ENCODE measurements around the gene IL17D. TPM values are rescaled to one million over a fixed set of nuclear protein-coding genes. Genes with fewer than 3 reads are reported as not detected.
"Not testable (repeated sequence)": the region's sequence is repeated elsewhere in the genome, so short reads cannot be mapped to it uniquely, and the experiment has no call there.

The IL17D gene
- total and polyA plus RNA-seq, 9 donors: 1.7 to 12.6 (median 4.4) TPM

DNA sequence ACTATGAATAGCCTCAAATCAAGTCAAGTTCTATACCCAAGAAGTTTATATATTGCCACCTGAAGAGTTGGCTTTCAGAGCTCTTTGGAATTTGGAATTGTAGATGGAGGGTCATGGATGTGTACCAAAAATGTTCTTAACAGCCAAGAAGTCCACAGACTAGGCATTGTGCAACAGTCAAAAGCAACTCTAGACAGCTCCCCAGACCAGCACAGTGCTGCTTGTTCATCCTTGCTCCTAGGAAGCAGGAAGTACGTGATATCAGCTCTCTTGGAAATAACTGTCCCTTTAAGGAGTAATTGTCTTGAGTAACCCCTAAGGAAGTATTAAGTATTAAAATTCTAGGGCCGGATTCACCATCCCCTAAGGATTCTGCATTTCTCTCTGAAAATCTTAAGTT lies 30.7 kb upstream of the IL17D start:
- DNase-seq: no peak
- H3K27me3 ChIP-seq: no peaks in the 10 kb centered on the region
- no peak overlapping the region for H3K4me3 ChIP-seq
- no peaks in the 10 kb centered on the region for H3K36me3 ChIP-seq
- H3K9me3 ChIP-seq: no peaks in the 10 kb centered on the region
- no peaks in the 10 kb centered on the region for H3K4me1 ChIP-seq (ENCODE audit: insufficient read depth)
- no peak overlapping the region for H3K27ac ChIP-seq
- TF ChIP-seq, protein P1, sequence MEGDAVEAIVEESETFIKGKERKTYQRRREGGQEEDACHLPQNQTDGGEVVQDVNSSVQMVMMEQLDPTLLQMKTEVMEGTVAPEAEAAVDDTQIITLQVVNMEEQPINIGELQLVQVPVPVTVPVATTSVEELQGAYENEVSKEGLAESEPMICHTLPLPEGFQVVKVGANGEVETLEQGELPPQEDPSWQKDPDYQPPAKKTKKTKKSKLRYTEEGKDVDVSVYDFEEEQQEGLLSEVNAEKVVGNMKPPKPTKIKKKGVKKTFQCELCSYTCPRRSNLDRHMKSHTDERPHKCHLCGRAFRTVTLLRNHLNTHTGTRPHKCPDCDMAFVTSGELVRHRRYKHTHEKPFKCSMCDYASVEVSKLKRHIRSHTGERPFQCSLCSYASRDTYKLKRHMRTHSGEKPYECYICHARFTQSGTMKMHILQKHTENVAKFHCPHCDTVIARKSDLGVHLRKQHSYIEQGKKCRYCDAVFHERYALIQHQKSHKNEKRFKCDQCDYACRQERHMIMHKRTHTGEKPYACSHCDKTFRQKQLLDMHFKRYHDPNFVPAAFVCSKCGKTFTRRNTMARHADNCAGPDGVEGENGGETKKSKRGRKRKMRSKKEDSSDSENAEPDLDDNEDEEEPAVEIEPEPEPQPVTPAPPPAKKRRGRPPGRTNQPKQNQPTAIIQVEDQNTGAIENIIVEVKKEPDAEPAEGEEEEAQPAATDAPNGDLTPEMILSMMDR (IDR thresholded peaks at IDR 0.05): no peak
- TF ChIP-seq EP300 (IDR thresholded peaks at IDR 0.05) (no peak), POLR2A (IDR thresholded peaks at IDR 0.05) (no peak)
- intact Hi-C loops (cut with DNase I): no loop called here
- WGBS, 3 donors: 60 to 81% (median 69%) methylated on average over 2 of the region's 2 CpGs

DNA sequence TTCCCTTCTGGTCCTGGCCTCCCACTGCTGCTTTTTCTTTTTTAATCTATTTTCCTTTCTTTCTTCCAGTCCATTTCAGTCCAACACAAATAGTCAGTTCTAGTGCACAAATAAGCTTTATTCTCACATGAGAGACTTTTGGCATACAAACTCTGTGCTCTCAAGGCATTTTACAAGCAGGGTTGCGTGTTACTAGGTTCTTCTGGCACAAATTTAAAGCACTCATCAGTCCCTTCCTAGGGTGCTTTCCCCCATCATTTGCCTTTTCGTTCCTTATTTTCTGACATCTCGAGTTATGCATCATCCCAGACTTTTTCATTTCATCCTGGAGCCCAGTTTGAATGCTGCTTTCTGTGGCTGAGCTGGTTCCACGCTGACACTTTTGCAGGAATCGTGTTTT lies 29.8 kb upstream of the IL17D start:
- TF ChIP-seq POLR2A (IDR thresholded peaks at IDR 0.05) (no peak), EP300 (IDR thresholded peaks at IDR 0.05) (no peak)
- TF ChIP-seq, protein P1 (IDR thresholded peaks at IDR 0.05): no peak
- DNase-seq: no peak
- H3K9me3 ChIP-seq: no peaks in the 10 kb centered on the region
- H3K4me1 ChIP-seq (ENCODE audit: insufficient read depth): no peaks in the 10 kb centered on the region
- no peaks in the 10 kb centered on the region for H3K27me3 ChIP-seq
- no peaks in the 10 kb centered on the region for H3K36me3 ChIP-seq
- 90 to 93% (median 92%) methylated on average over 5 of the region's 5 CpGs for WGBS, 3 donors
- intact Hi-C loops (cut with DNase I): no loop called here
- no peak overlapping the region for H3K4me3 ChIP-seq
- no peak overlapping the region for H3K27ac ChIP-seq

DNA sequence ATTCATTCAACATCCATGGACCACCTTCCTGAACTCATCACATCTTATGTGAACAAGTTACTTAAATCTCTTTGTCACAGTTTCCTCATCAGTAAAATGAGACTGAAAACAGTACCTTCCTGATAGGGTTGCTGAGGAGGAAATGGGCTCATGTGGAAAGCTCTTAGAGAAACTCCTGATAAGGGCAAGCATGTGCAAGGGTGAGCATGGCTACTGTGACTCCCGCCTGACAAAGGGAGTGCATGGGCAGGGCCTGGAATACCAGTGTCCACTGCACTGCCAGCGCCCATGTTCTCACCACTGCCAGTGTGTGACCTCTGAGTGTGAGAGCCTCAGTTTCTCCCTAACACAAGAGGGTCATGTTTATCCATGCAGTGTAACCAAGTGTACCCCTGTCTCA lies 27.3 kb upstream of the IL17D start:
- TF ChIP-seq EP300 (IDR thresholded peaks at IDR 0.05): no peak
- TF ChIP-seq, protein P1 (IDR thresholded peaks at IDR 0.05): no peak
- TF ChIP-seq POLR2A (IDR thresholded peaks at IDR 0.05): no peak
- intact Hi-C loops (cut with DNase I): no loop called here

GRCh38 chr13:20678606-20679005 lies 24.9 kb upstream of the IL17D start:
- H3K27me3 ChIP-seq; H3K9me3 ChIP-seq; H3K4me1 ChIP-seq (ENCODE audit: insufficient read depth); H3K36me3 ChIP-seq; H3K27ac ChIP-seq; H3K4me3 ChIP-seq; DNase-seq; intact Hi-C loops (cut with DNase I): not testable (repeated sequence)
- WGBS, 3 donors: 73 to 85% (median 80%) methylated on average over 7 of the region's 7 CpGs

More for the DNA sequence above, 27.3 kb upstream of the IL17D start:
- no peak overlapping the region for H3K27ac ChIP-seq
- DNase-seq: no peak
- WGBS, 3 donors: 91 to 95% (median 92%) methylated on average over 2 of the region's 2 CpGs
- no peak overlapping the region for H3K4me3 ChIP-seq
- H3K27me3 ChIP-seq: no peaks in the 10 kb centered on the region
- no peaks in the 10 kb centered on the region for H3K4me1 ChIP-seq (ENCODE audit: insufficient read depth)
- H3K9me3 ChIP-seq: no peaks in the 10 kb centered on the region
- no peaks in the 10 kb centered on the region for H3K36me3 ChIP-seq

GRCh38 chr13:20679879-20680278 lies 23.6 kb upstream of the IL17D start:
- DNase-seq: no peak
- Histone ChIP-seq H3K4me1 (ENCODE audit: insufficient read depth) (no peaks in the 10 kb centered on the region), H3K36me3 (no peaks in the 10 kb centered on the region), H3K4me3 (no peak overlapping the region), H3K27me3 (no peaks in the 10 kb centered on the region), H3K9me3 (no peaks in the 10 kb centered on the region), H3K27ac (no peak overlapping the region)
- 79 to 99% (median 96%) methylated on average over 3 of the region's 3 CpGs for WGBS, 3 donors
- no peak for TF ChIP-seq EP300 (IDR thresholded peaks at IDR 0.05)
- no peak for TF ChIP-seq POLR2A (IDR thresholded peaks at IDR 0.05)
- intact Hi-C loops (cut with DNase I): no loop called here
